ENCODE results near the gene CACNB4.
"Not testable (repeated sequence)": the region's sequence is repeated elsewhere in the genome, so short reads cannot be mapped to it uniquely, and the experiment has no call there.

Gene CACNB4

DNA sequence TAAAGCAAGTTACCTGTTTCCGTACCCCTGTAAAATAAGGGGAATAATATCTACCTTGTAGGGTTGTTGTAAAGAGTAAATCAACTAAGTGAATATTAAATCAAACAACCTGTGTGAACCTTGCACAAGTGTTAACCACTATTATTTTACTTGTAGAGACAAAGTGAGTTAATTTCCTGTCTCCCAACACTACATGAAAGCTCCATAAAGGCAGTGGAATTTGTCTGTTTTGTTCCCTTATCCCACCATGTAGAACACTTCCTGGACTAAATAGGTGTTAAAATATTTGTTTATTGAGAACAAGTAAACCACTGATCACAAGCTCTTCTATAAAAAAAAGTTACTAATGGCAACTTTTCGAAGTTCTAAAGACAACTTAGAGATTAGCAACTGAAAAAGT, 274.0 kb downstream of the CACNB4 start:
- DNase-seq (ENCODE audit: low read depth in 2 of 2), result no peak

DNA sequence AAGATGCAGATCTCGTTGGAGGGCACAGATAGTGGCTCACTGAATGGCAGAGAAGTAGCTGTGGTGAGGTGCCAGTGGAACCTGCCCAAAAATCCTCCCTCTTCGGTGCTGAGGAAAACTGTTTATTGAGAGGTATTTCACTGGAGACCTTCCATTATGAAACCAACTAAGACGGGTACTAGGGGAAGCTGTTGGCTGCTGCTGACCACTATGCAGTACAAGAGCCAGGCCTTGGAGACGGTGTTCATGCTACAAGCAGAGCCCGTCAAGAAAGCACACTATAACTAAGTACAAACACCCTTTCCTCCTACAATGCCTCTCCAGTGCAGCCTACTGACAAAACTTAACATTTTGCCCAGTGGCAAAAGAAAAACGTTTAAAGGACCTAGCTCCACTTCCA, 275.2 kb downstream of the CACNB4 start:
- no peak for DNase-seq (ENCODE audit: low read depth in 2 of 2)

DNA sequence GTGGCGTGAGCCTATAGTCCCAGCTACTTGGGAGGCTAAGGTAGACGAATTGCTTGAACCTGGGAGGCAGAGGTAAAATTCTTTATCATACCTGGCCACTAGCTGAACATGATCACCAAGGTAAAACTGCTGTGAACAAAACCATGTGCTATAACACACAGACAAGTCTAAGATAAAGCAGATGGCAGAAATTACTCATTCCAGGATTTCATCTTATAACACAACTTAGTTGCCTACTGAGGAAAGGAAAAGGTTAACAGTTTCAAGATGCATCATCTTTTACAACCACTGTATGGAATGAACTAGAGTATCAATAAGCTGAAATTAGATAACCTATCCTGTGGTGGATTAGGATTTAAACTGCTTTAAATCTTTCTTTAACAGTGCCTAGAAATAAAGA, 278.9 kb downstream of the CACNB4 start:
- DNase-seq (ENCODE audit: low read depth in 2 of 2), result no peak

DNA sequence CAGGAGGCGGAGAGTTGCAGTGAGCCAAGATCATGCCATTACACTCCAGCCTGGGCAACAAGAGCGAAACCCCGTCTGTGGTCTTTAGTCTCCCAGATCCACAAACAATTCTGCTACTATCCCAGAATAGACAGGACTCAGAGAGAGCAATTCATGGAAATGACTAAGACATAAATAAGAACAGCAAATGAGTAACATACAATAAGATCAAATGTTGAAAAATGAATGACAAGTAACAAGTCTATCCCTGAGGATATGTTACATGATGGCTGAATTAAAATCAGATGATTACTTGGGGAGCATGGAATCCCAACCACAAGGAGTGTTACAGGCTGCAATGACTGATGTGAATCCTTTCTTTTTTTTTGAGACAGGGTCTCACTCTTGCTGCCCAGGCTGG, 280.9 kb downstream of the CACNB4 start:
- DNase-seq (ENCODE audit: low read depth in 2 of 2), result no peak

DNA sequence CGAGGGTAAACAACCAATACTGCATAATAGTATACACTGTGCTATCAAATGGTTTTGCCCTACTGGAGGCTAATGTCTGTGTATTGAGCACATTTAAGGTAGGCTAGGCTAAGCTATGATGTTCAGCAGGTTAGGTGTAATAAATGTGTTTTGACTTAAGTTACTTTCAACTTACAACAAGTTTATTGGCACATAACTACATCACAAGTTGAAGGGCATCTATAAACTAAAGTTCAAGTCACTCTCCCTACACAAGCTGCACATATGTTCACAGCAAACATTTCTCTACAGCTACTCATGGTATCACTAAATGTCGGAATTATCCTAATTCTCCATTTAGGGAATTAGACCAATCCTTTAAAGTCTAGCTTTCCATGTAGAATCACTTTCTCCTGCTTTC, 282.0 kb downstream of the CACNB4 start:
- no peak for DNase-seq (ENCODE audit: low read depth in 2 of 2)

DNA sequence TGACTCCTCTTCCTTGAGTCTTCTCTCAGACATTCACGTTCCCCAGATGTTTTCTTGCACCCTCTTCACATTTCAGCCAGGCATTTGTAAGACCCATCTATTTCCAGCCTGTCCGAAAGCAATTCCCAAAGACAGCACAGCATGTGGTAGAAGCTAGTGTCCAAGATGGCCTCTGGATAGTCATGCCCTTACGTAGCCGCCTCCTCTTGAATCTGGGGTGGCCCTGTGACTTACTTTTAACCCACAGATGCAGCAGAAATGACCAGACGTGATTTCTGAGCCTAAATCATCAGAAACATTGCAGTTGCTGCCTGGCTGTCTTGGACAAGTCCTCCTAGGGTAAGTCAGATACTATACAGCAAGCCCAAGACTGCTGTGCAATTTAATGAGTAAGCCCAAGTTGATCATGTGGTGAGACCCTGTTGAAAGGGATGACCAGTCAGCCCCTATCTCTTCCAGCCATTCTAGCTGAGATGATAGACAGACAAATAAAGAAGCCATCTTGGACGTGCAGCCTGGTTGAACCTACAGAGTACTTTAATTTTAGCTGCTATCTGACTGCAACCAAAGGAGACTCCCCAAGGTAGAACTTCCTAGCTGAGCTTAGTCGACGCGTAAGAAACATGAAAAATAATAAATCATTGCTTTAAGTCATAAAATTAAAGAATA, 282.9 kb downstream of the CACNB4 start:
- DNase-seq (ENCODE audit: low read depth in 2 of 2), result no peak

DNA sequence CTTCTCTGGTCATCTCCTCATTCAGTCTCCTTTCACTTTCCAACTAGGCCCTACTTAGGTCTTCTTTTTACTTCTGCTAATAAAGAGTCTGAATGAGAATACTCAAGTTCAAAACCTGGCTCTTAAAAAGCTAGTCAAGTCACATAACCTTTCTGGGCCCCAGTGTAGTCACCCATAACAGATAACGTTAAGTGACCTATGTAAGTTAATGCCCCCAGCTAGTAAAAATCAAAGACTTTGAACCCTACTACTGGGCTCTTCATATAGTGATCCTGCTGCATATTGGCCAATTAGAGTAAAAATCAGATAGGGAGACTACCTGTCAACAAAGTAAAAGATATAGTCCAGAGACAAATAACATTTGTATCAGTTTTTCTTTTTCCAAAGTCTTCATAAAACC, 288.4 kb downstream of the CACNB4 start:
- no peak for DNase-seq (ENCODE audit: low read depth in 2 of 2)

DNA sequence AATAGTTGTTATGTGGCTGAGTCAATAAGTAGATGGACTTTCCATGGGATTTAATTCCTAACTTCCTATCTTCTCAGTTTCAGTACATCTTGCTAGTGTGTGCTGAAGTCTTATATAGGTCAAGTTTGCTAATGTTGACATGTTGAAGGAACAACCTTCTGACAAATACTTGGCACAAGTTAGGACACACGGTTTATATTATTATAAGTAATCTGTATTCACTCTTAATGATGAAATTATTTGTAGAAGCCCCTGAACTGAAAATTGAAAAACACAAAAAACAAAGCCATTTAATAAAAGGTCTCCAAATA, 289.8 kb downstream of the CACNB4 start:
- no peak for DNase-seq (ENCODE audit: low read depth in 2 of 2)

DNA sequence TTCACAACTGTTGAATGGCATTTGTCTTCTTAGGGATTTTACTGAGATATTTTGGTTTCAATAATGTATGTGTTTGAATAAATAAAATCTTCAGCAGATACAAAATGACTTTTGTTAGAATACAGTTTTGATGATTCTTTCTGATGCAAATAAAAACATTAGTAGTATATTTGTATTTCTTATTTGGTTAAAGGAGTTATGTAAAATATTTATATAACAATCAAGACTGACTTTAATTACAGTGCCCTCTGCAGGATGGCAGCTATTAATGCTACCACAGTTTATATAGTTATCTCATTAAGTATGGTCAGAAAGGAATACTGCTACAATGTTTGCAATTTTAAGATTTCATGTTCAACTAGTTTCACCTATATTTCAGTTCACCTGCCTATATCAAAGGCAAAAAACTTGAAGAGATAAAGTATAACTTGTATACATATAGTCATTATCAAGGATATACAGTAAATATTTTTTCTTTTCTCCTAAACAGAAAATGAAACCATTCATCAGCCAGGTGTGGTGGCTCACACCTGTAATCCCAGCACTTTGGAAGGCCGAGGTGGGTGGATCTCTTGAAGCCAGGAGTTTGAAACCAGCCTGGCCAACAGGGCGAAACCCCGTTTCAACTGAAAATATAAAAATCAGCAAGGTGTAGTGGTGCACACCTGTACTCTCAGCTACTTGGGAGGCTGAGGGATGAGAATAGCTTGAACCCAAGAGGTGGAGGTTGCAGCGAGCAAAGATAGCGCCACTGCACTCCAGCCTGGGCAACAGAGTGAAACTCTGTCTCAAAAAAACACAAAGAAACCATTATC, 290.4 kb downstream of the CACNB4 start:
- no peak for DNase-seq (ENCODE audit: low read depth in 2 of 2)

DNA sequence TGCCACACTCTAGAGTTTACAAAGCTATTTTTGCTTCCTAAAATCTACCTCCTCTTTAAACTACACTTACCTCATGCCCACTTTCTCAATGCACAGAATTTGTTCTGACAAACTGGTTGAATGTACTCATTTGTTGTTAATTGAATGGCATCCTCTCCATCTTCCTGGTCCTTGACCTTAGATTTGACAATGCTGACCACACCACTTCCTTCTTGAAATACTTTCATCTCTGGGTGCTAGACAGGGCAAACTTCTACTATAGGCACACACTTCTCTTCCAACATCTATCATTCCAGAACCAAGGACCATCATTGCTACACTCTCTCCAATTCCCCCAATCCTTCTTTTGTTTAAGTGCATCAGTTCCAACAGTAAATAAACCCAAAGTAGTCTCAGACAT, 292.9 kb downstream of the CACNB4 start:
- DNase-seq (ENCODE audit: low read depth in 2 of 2), result no peak

DNA sequence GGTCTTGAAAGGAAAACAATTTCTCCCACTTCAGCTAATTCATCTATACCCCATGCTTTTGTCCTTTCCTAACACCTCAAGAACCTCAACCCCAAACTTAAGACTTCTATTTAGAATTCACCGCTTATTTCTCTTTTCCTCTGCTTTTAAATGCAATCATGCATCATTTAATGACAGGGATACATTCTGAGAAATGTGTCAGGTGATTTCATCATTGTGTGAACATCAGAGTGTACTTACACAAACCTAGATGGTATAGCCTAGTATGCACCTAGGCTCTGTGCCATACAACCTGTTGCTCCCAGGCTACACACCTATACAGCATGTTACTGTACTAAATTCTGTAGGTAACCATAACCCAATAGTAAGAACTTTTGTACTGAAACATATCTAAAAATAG, 293.5 kb downstream of the CACNB4 start:
- DNase-seq (ENCODE audit: low read depth in 2 of 2), result no peak

DNA sequence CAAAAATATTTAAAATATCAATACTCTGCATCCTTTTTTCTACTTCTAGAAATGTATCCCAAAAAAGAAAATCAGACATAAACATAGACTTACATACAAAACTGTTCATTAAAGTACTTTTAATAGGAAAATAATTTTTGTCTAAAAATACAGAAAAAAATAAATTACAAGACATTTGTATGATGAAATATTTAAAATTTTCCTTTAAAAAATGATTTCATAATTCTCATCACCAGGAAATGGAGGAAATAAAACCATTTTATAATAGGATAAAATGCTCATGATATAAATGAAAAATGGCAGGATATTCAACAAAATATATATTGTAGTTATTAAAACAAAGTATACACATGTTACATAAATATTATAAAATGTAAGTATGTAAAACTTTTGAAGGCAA, 295.0 kb downstream of the CACNB4 start:
- DNase-seq (ENCODE audit: low read depth in 2 of 2), result no peak

DNA sequence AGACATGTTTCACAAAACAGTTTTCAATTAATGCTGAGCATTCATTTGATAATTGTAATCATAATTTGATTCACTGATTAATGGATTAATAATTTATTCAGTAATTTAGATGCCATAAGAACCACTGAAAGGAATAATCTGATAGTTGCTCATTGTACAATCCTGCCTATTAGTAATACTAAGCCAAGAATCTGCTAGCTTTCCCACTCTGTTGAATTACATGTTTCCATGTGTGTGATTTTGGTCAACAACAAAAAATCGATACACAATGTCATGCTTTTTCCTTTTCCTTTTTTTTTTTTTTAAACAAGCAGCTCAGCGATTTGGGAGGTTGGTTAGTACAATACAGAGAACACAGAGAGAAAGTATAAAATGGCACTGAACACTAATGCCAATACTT, 296.5 kb downstream of the CACNB4 start:
- no peak for DNase-seq (ENCODE audit: low read depth in 2 of 2)

DNA sequence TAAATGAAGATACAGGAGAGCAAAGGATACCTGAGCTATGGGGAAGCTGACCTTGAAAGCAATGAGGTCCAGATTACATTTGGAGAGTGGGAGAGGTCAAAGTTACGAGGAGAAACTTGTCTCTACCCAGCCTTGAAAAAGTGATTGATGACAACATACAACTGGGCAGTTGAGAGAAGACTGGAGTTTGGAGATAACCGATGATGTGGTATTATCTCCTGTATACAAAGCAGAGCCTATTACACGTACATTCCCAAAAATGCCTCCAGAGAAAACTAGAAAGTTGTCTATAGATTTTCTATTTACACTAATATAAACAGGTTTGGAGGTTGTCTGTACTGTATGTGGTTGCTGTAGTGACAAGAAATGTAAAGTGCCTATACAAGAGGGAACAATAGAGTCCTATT, 299.0 kb downstream of the CACNB4 start:
- no peak for DNase-seq (ENCODE audit: low read depth in 2 of 2)

DNA sequence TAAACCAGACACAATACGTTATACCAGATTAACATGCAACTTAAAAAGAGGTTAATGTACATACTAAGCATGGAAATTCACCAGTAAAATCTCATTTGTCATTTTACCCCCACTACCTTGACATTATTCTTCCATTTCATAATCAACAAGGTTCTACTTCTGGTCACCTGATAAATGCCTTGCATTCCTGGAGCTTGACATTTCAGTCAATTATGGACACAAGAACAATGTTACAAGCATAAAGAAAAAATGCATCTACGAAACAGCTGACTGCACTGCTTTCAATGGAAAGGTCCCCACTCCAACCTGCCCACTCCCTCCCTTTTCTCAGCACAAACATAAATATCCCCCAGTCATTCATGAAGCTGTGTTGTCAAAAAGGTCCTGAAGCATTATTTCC, 302.1 kb downstream of the CACNB4 start:
- no peak for DNase-seq (ENCODE audit: low read depth in 2 of 2)

DNA sequence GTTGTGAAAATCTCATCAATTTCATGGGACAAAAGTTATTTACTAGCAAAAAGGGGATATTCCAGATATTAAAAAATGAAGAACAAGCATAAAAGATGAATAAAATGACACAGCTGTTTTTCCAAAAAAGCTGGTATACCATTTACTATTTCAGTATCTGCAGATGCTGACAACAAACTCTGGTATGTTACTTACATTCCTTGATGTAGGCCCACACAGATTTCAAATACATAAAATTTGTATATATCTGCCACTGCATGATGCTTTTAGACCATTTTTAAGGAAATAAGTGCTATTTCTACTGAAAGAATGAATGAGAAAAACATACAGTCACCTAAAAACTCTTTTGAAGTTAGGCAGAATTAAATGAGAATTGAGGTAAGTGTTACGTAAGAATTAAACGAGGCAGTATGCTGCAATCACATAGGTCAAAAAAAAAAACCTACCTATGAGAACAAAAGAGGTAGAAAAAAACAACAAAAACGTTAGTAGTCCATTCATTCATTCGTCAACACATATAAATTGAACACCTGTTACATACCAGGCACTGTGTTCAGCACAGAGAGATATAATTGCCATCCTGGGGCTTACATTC, 303.1 kb downstream of the CACNB4 start:
- no peak for DNase-seq (ENCODE audit: low read depth in 2 of 2)

DNA sequence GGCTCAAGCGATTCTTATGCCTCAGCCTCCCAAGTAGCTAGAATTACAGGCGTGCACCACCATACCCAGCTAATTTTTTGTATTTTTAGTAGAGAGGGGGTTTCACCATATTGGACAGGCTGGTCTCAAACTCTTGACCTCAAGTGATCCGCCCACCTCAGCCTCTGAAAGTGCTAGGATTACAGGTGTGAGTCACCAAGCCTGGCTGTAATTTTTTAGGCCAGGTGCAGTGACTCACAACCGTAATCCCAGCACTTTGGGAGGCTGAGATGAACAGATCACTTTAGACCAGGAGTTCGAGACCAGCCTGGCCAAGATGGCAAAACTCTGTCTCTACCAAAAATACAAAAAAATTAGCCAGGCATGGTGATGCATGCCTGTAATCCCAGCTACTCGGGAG, 304.4 kb downstream of the CACNB4 start:
- not testable (repeated sequence) for DNase-seq (ENCODE audit: low read depth in 2 of 2)

DNA sequence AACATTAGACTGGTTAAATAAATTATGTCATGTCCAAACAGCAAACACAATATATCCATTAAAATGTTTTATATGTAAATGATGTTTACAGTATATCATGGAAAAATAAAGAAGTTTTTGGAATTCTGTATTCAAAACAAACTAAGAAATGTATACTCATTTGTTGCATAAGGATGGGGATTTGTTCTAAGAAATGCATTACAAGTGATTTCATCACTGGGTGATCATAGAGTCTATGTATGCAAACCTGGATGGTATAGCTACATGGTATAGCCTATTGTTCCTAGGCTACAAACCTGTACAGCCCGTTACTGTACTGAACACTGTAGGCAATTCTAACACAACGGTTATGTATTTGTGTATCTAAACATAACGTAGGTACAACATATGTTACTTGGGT, 305.7 kb downstream of the CACNB4 start:
- DNase-seq (ENCODE audit: low read depth in 2 of 2), result no peak

DNA sequence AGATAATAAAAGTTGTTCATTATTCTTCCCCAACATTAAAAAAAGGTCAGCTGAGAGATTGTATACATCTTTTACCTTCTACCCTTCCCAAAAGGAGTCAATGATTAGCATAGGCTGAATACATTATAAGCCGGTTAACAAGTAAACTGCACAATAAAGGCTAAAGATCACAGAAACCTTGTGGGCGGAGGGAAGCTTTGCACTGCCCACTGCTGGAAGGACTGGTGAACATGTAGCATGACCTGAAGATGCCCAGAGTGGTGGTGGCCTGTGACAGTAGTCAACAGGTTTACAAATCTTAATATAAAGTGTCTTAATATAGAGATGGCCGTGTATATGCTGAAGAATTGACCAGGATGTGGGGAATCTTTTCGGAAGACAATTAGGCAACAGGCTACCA, 306.3 kb downstream of the CACNB4 start:
- DNase-seq (ENCODE audit: low read depth in 2 of 2), result no peak

DNA sequence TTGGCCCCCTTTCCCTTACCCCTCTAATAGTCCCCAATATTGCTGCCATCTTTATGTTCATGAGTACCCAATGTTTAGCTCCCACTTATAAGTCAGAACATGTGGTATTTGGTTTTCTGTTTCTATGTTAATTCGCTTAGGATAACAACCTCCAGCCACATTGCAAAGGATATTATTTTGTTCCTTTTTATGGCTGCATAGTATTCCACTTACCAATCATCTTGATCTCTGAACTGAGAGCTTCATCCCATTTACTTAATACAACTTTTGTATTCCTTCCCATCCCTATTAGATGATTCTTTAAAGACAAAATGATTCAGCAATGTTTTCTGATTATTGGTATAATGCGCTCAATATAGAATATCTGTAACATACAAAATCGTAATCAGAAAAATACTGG, 307.3 kb downstream of the CACNB4 start:
- no peak for DNase-seq (ENCODE audit: low read depth in 2 of 2)

DNA sequence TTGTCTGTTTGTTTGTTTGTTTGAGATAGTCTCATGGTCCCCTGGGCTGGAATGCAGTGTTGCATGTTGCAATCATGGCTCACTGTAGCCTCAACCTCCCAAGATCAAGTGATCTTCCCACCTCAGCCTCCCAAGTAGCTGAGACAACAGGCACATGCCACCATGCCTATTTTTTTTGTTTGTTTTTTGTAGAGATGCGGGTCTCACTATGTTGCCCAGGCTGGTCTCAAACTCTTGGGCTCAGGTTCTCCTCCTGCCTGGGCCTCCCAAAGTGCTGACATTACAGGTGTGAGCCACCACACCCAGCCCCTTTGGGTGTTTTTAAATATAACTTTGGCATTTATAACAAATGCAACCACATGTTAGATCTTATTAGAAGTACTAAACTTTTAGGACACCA, 308.2 kb downstream of the CACNB4 start:
- no peak for DNase-seq (ENCODE audit: low read depth in 2 of 2)

DNA sequence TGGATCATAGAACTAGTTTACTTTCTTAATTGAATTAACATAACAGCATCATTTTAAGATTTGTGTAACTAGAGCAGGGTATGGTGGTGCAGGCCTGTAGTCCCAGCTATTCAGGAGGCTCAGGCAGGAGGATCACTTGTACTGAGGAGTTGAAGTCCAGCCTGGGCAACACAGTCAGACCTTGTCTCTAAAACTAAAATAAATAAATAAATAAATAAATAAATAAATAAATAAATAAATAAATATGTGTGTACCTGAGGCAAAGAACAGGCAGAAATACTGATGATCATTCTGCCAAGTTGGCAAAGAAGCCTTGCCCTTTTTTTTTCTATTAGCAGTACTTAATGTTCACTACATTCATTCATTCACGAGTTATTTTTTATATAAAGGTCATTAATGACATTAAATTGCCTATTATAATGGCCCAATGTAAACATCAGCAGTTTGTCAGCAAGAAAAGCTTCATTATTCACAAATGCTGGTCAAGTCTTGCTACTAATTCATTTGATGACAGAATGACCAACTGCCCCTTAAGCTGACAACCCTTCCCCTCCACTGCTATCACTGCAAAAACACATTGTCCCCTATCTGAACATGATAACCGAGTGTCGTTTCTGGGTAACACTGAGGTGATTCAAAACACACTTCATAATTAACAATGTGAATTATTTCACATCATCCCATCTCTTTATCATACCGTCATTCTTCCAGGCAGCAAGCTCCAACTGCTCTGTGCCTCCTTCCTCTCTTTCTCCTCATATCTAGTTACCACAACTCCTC, 309.6 kb downstream of the CACNB4 start:
- no peak for DNase-seq (ENCODE audit: low read depth in 2 of 2)

DNA sequence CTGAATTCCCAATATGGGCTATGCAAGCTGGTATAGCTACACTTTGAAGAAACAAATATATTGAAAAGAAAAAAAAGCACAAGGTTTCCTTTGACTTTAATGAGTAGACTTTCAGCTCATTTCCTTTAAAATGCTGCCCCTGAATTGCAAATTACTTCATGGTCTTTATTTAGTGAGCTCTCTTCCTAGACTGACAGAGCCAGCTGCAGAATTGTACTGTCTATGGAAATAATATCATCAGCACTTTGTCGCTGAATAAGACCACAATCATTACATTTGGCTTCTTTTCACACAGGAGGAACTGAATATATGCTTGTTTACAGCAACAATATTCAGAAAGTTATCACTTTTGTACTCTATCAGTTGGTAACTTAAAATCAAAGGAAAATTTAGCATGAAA, 312.4 kb downstream of the CACNB4 start:
- DNase-seq (ENCODE audit: low read depth in 2 of 2), result no peak

All from stimulated activated CD4-positive, alpha-beta T cell treated with anti-CD3 and anti-CD28 coated beads, Interleukin-1b, Interleukin-23, amount 100 ng/mL, for 4 hours (primary cell).